ENCODE results near the gene NTSR1. TPM values are rescaled to one million over a fixed set of nuclear protein-coding genes. Genes with fewer than 3 reads are reported as not detected.

The NTSR1 gene
- total and polyA plus RNA-seq, 2 of the 8 experiments (the other 6 are each of a cell fraction or from before 2014, with no cell fraction given), result 0.53 to 0.89 TPM

DNA sequence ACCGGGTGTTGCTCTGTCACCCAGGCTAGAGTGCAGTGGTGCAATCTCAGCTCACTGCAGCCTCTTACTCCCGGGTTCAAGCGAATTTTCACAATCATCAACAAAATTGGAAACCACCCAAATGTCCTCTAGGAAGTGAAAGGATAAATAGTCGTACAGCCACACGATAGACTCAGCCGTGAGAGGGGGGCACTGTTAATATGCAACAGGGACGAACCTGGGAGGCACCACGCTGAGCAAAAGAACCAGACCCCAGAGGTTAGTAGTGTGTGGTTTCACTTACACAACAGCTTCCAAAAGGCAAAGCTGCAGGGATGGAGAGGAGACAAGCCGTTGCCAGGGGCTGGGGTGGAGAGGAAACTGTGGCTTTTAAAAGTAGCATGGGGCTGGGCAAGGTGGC lies 30.1 kb upstream of the NTSR1 start:
- DNase-seq (ENCODE audit: low read depth in 1 of 2, low spot score in 2 of 2) (no peak), FAIRE-seq (no peak)
- Histone ChIP-seq H3K18ac (ENCODE audit: extremely low read depth, low read length) (no peak overlapping the region), H4K20me1 (replicated peaks in 1 of 2; ENCODE audit: control insufficient read depth in 1 of 2, insufficient read depth in 2 of 2, low read length in 2 of 2) (no peaks in the 10 kb centered on the region), H2AFZ (ENCODE audit: low read length) (no peak overlapping the region), H3K9ac (replicated peaks in 1 of 4; ENCODE audit: extremely low read depth in 1 of 4, low read depth in 3 of 4, low read length in 3 of 4) (no peak overlapping the region), H2BK12ac (ENCODE audit: low read depth, low read length) (no peak overlapping the region), H3K79me2 (ENCODE audit: control insufficient read depth in 1 of 2, insufficient read depth in 2 of 2, low read length in 2 of 2) (no peaks in the 10 kb centered on the region), H3K27me3 (replicated peaks in 1 of 4; ENCODE audit: control insufficient read depth in 3 of 4, extremely low read depth in 1 of 4, insufficient read depth in 3 of 4, low read length in 3 of 4) (no peaks in the 10 kb centered on the region; a peak in 1 of 7 replicates), H3K4me1 (replicated peaks in 1 of 4; ENCODE audit: control insufficient read depth in 3 of 4, insufficient read depth in 4 of 4, low read length in 3 of 4) (no peaks in the 10 kb centered on the region), H3K27ac (ENCODE audit: low read depth, low read length) (no peak overlapping the region), H3K79me1 (ENCODE audit: low read depth, low read length) (no peaks in the 10 kb centered on the region), H3K14ac (ENCODE audit: insufficient read length) (no peak overlapping the region), H3K4me3 (ENCODE audit: extremely low read depth in 1 of 4, insufficient read depth in 2 of 4, low read depth in 3 of 4, low read length in 4 of 4) (no peak overlapping the region), H4K91ac (replicated peaks; ENCODE audit: insufficient read length, low read length) (no peak overlapping the region), H4K5ac (ENCODE audit: insufficient read length, low read depth, low read length) (no peak overlapping the region), H3K23ac (ENCODE audit: insufficient read length) (no peak overlapping the region), H3K36me3 (ENCODE audit: control insufficient read depth in 2 of 4, insufficient read depth in 4 of 4, low read length in 3 of 4) (no peaks in the 10 kb centered on the region), H2AK5ac (ENCODE audit: low read depth, low read length) (no peak overlapping the region), H2BK5ac (ENCODE audit: low read depth, low read length) (no peak overlapping the region), H2BK120ac (replicated peaks; ENCODE audit: low read depth, low read length) (no peak overlapping the region), H4K8ac (ENCODE audit: extremely low read depth, insufficient read depth, low read length) (no peak overlapping the region), H3K4ac (replicated peaks; ENCODE audit: insufficient read length, low read depth, low read length) (no peak overlapping the region), H3K9me3 (ENCODE audit: insufficient read depth in 2 of 2, low read depth in 1 of 2, low read length in 1 of 2) (peaks cover 1 to 3% of the 10 kb centered on the region in 2 experiments; a peak in 2 of 4 replicates), H3K23me2 (ENCODE audit: low read depth, low read length) (no peaks in the 10 kb centered on the region), H3K56ac (replicated peaks; ENCODE audit: insufficient read length, low read depth, low read length) (no peak overlapping the region), H2BK20ac (ENCODE audit: low read length) (no peak overlapping the region), H3K4me2 (ENCODE audit: insufficient read depth in 1 of 2, low read depth in 2 of 2, low read length in 2 of 2) (no peak overlapping the region), H2BK15ac (ENCODE audit: low read length) (no peak overlapping the region)
- POLR2A ChIA-PET (ENCODE audit: partially characterized antibody), result no interaction called here
- CTCF ChIA-PET (ENCODE audit: partially characterized antibody), result interaction anchor here (0.6 to 5.8 kb wide), 8 partner anchors 9 to 574 kb away, joined by 3 to 47 read pairs (median 6); partner anchors contain the start of gene NTSR1
- WGBS, 2 experiments (ENCODE audit: extremely low coverage in 1 of 2, insufficient coverage in 1 of 2, insufficient read length in 1 of 2, insufficient replicate concordance in 2 of 2, low coverage in 1 of 2, low lambda C conversion rate in 2 of 2, missing lambda C conversion rate in 1 of 2), result 74% methylated on average over 8 of the region's 9 CpGs; no CpG with 5 or more reads in 1 of the 2 experiments
- TF ChIP-seq TAF7 (optimal IDR thresholded peaks at IDR 0.05; ENCODE audit: borderline replicate concordance, low read depth, low read length), result no peak
- no peak for TF ChIP-seq CTBP2 (IDR thresholded peaks at IDR 0.05; ENCODE audit: borderline replicate concordance, insufficient read depth, insufficient read length, low read length)
- TF ChIP-seq JUN (IDR thresholded peaks at IDR 0.05; ENCODE audit: low read depth, low read length), result no peak
- no peak for TF ChIP-seq SP2 (IDR thresholded peaks at IDR 0.05; ENCODE audit: low read length)
